OCI-LY1 (cell line): ENCODE results near the gene PKN1.

Experiments used
- H2AFZ ChIP-seq: fragments of 200-600 bp; sonication (generic), shearing (Covaris generic); 2 replicates; pipeline ENCODE4 v1.6.0; 2014; ENCODE audit warnings: antibody characterized with exemption, mild to moderate bottlenecking, low read length
- H3F3A ChIP-seq: fragments of 200-600 bp; sonication (generic), shearing (Covaris generic); 2 replicates; pipeline ENCODE4 v1.6.0; 2014; ENCODE audit warnings: mild to moderate bottlenecking, antibody characterized with exemption, low read length, moderate library complexity; ENCODE audit not compliant: insufficient read depth
- H3K27ac ChIP-seq: fragments of 200-600 bp; sonication (generic); 2 replicates; pipeline ENCODE4 v1.5.1; 2014; ENCODE audit warnings: low read length, mixed run types, mild to moderate bottlenecking, low read depth; ENCODE audit not compliant: poor library complexity, severe bottlenecking
- H3K27me3 ChIP-seq: fragments of 200-600 bp; sonication (generic); 2 replicates; pipeline ENCODE4 v1.6.0; 2014; ENCODE audit warnings: antibody characterized with exemption, mild to moderate bottlenecking, low read length, moderate library complexity; ENCODE audit not compliant: insufficient read depth
- H3K36me3 ChIP-seq: fragments of 200-600 bp; sonication (generic); 2 replicates; pipeline ENCODE4 v1.6.1; 2014; ENCODE audit warnings: mild to moderate bottlenecking, antibody characterized with exemption, low read length, moderate library complexity, mixed read lengths; ENCODE audit not compliant: insufficient read depth
- H3K4me1 ChIP-seq: fragments of 200-600 bp; sonication (generic); 2 replicates; pipeline ENCODE4 v1.5.1; 2014; ENCODE audit warnings: mild to moderate bottlenecking, low read length, moderate library complexity; ENCODE audit not compliant: insufficient read depth, severe bottlenecking
- H3K4me2 ChIP-seq: fragments of 200-600 bp; sonication (generic), shearing (Covaris generic); 2 replicates; pipeline ENCODE4 v1.6.1; 2014; ENCODE audit warnings: low read length
- H3K4me3 ChIP-seq: fragments of 200-600 bp; sonication (generic); 2 replicates; pipeline ENCODE4 v1.5.1; 2014; ENCODE audit warnings: low read length, low read depth, mild to moderate bottlenecking, mixed read lengths; ENCODE audit not compliant: poor library complexity, severe bottlenecking
- H3K79me2 ChIP-seq: fragments of 200-600 bp; shearing (Covaris generic); 2 replicates; pipeline ENCODE4 v1.6.1; 2016; ENCODE audit warnings: mixed run types, low read length, mixed read lengths; ENCODE audit not compliant: insufficient read depth
- H3K9ac ChIP-seq: fragments of 200-600 bp; sonication (generic), shearing (Covaris generic); 2 replicates; pipeline ENCODE4 v1.6.1; 2014; ENCODE audit warnings: mild to moderate bottlenecking, low read length, mixed read lengths
- H3K9me2 ChIP-seq: fragments of 200-600 bp; sonication (generic), shearing (Covaris generic); 2 replicates; pipeline ENCODE4 v1.6.1; 2014; ENCODE audit warnings: low read depth, mild to moderate bottlenecking, low read length, mixed read lengths
- H3K9me3 ChIP-seq: fragments of 200-600 bp; shearing (Covaris generic); 2 replicates; pipeline ENCODE4 v1.6.1; 2014; ENCODE audit warnings: low read length, mixed read lengths
- H4K20me1 ChIP-seq: fragments of 200-600 bp; sonication (generic), shearing (Covaris generic); 2 replicates; pipeline ENCODE4 v1.6.0; 2016; ENCODE audit warnings: mild to moderate bottlenecking, low read length; ENCODE audit not compliant: insufficient read depth
- CTCF ChIP-seq: fragments of 200-600 bp; sonication (generic), shearing (Covaris generic); IDR thresholded peaks from 2 replicates; pipeline ENCODE4 v1.5.1; 2017; ENCODE audit warnings: mild to moderate bottlenecking, antibody characterized with exemption, low read length, moderate library complexity, mixed read lengths
- EZH2 ChIP-seq: fragments of 200-600 bp; sonication (generic), shearing (Covaris generic); IDR thresholded peaks from 2 replicates; pipeline ENCODE4 v1.8.0; 2017; ENCODE audit warnings: borderline replicate concordance, mixed run types, mild to moderate bottlenecking, antibody characterized with exemption, low read length, moderate library complexity, mixed read lengths

PKN1 gene

DNA sequence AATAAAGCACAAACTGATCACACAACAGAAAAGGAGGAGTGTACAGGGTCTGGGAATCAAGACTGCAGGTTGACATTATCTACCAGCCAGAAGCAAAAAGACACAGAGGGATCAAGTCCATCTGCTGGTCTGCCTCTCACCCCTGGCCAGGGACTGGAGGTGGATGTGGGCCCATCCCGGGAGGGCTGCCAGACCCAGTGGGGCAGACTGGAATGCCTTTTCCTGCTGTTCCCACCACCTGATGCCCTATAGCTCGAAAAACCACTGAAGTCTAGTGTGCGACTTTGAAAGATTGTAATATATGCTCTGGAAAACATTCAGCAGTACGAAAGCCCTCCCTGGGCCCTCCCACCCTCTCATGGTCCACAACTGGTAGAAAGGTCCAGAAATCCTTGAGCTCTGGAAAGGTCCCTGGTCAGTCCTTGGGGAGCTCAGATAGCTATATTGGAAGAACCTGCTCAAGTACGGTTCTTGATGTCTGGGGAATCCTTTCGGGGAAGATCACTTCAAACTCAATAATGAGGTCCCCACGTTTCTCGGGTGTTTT is 82.5 kb downstream of the PKN1 start:
- H4K20me1 ChIP-seq = no peaks in the 10 kb centered on the region
- TF ChIP-seq CTCF = no peak
- TF ChIP-seq EZH2 = no peak
- H3K9me2 ChIP-seq = no peaks in the 10 kb centered on the region
- H3K4me1 ChIP-seq = peaks cover 29% of the 10 kb centered on the region
- H3K36me3 ChIP-seq = peaks cover 46% of the 10 kb centered on the region
- H3K4me2 ChIP-seq = peak overlapping the region; percentile 84
- no peaks in the 10 kb centered on the region for H3K9me3 ChIP-seq
- no peak overlapping the region for H3K27ac ChIP-seq
- H3K27me3 ChIP-seq = no peaks in the 10 kb centered on the region
- H3K79me2 ChIP-seq = peaks cover 16% of the 10 kb centered on the region
- H2AFZ ChIP-seq = no peak overlapping the region
- H3K4me3 ChIP-seq = peak overlapping the region; percentile 98
- H3F3A ChIP-seq = peaks cover 13% of the 10 kb centered on the region
- H3K9ac ChIP-seq = peak overlapping the region; percentile 99; the same call in 1 of the 2 replicates

- Histone ChIP-seq H3K79me2 (peaks cover 16% of the 10 kb centered on the region), H3K9me3 (no peaks in the 10 kb centered on the region), H4K20me1 (no peaks in the 10 kb centered on the region), H3K27me3 (no peaks in the 10 kb centered on the region), H3K36me3 (peaks cover 46% of the 10 kb centered on the region), H2AFZ (no peak overlapping the region), H3K9ac (peak overlapping the region; percentile 99; the same call in 1 of the 2 replicates), H3K4me3 (peak overlapping the region; percentile 98), H3K27ac (no peak overlapping the region), H3K9me2 (no peaks in the 10 kb centered on the region), H3K4me2 (peak overlapping the region; percentile 84), H3K4me1 (peaks cover 29% of the 10 kb centered on the region), H3F3A (peaks cover 14% of the 10 kb centered on the region)
- TF ChIP-seq EZH2 (no peak), CTCF (no peak)
These were observed 83.0 kb downstream of the PKN1 start for GRCh38 chr19:14516048-14516534.

DNA sequence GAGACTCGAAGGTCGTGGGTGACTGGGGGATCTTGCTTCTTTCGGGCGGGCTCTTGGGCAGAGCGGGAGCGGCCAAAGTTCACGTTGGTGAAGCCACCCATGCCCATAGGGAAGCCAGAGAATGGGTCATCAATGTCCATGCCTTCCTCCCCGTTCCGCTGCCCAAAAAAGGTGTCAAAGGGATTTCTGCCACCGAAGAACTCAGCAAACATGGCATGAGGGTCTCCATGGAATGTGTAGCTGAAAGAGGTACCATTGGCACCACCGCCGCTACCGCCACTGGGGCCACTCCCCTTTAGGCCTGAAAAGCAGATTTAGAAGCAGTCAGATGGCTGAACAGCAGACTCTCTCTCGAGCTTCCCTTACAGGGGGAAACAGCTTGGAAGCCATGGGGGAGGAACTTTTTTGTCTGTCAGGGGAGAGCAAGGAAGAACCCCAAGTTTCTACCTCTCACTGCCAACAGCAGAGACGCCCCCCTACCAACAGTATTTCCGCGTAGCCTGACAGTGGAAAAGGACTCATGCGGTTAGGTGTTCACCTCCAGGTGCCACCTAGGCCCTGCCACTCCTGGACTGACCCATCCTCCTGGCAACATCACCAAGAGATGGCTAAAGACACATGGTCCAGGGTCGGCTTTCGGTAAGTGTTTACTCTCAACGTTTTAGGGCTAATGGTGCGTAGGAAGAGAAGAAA is 83.8 kb downstream of the PKN1 start:
- Histone ChIP-seq H4K20me1 (no peaks in the 10 kb centered on the region), H3K27me3 (no peaks in the 10 kb centered on the region), H2AFZ (no peak overlapping the region), H3K9me2 (no peaks in the 10 kb centered on the region), H3K4me2 (peak overlapping the region; percentile 84), H3K79me2 (peaks cover 16% of the 10 kb centered on the region), H3K4me1 (peaks cover 30% of the 10 kb centered on the region), H3K9me3 (no peaks in the 10 kb centered on the region), H3K4me3 (peak overlapping the region; percentile 98), H3K27ac (no peak overlapping the region), H3F3A (peaks cover 14% of the 10 kb centered on the region), H3K9ac (peak overlapping the region; percentile 99), H3K36me3 (peaks cover 46% of the 10 kb centered on the region)
- no peak for TF ChIP-seq CTCF
- no peak for TF ChIP-seq EZH2
